Right atrium auricular region (tissue), 2 donors: ENCODE data around the gene THBS1. TPM values are rescaled to one million over a fixed set of nuclear protein-coding genes. Genes with fewer than 3 reads are reported as not detected.

Experiments
- DNase-seq: peaks from one replicate; pipeline ENCODE4 v3.0.0-alpha.2; 2019; ENCODE audit warnings: low spot score
- H3K27ac ChIP-seq, 2 donors: fragments of 200-600 bp; sonication (generic); 1 replicate in 1 of 2; 2 replicates in 1 of 2; pipeline ENCODE4 v1.5.1; 2016 to 2019
- H3K27me3 ChIP-seq, 2 donors: fragments of 200-600 bp; sonication (generic); one replicate each; pipeline versions ENCODE4 v1.5.1 to v1.6.0; 2017 to 2019
- H3K36me3 ChIP-seq: fragments of 200-600 bp; sonication (generic); one replicate; pipeline ENCODE4 v1.5.1; 2016
- H3K4me1 ChIP-seq, 2 donors: fragments of 200-600 bp; sonication (generic); one replicate each; pipeline versions ENCODE4 v1.5.1 to v1.6.0; 2017 to 2019
- H3K4me3 ChIP-seq, 2 donors: fragments of 200-600 bp; sonication (generic); 1 replicate in 1 of 2; 2 replicates in 1 of 2; pipeline ENCODE4 v1.5.1; 2017 to 2019; ENCODE audit warnings: mild to moderate bottlenecking in 1 of 2, moderate library complexity in 1 of 2
- H3K9me3 ChIP-seq, 2 donors: fragments of 200-600 bp; sonication (generic); one replicate each; pipeline ENCODE4 v1.5.1; 2019
- CTCF ChIP-seq, 2 donors: fragments of 200-600 bp; sonication (generic); IDR thresholded peaks; one replicate each; pipeline ENCODE4 v1.5.1; 2019; ENCODE audit warnings: antibody characterized with exemption in 2 of 2
- total RNA-seq, 2 donors: library from RNA; depleted of rRNA; stranded (reverse); fragments of >200 nt; gene quantifications; one replicate each; pipeline ENCODE4 v1.1.0, GENCODE V29; 2016

THBS1 gene
- total RNA-seq, 2 donors from 2014 or later = 67.8 to 205 TPM

GRCh38 chr15:39597751-39598185 lies 16.9 kb downstream of the THBS1 start:
- Histone ChIP-seq H3K27ac (no peak overlapping the region), H3K4me1 (no peaks in the 10 kb centered on the region)
- TF ChIP-seq CTCF (IDR thresholded peaks at IDR 0.05) = no peak

GRCh38 chr15:39598186-39598850 lies 17.4 kb downstream of the THBS1 start:
- Histone ChIP-seq H3K4me1 (no peaks in the 10 kb centered on the region), H3K4me3 (no peak overlapping the region), H3K9me3 (no peaks in the 10 kb centered on the region), H3K27ac (no peak overlapping the region), H3K27me3 (no peaks in the 10 kb centered on the region), H3K36me3 (peaks cover 30% of the 10 kb centered on the region)
- no peak for TF ChIP-seq CTCF (IDR thresholded peaks at IDR 0.05)
- no peak for DNase-seq

More at GRCh38 chr15:39597751-39598185, 16.9 kb downstream of the THBS1 start:
- no peak for DNase-seq
- no peaks in the 10 kb centered on the region for H3K27me3 ChIP-seq
- no peaks in the 10 kb centered on the region for H3K9me3 ChIP-seq
- H3K36me3 ChIP-seq = peaks cover 36% of the 10 kb centered on the region
- H3K4me3 ChIP-seq = no peak overlapping the region

- TF ChIP-seq CTCF (IDR thresholded peaks at IDR 0.05) = no peak
- Histone ChIP-seq H3K4me1 (no peaks in the 10 kb centered on the region), H3K4me3 (no peak overlapping the region), H3K27ac (no peak overlapping the region), H3K36me3 (peaks cover 22% of the 10 kb centered on the region), H3K9me3 (no peaks in the 10 kb centered on the region), H3K27me3 (no peaks in the 10 kb centered on the region)
- DNase-seq = no peak
Observed at GRCh38 chr15:39598958-39599845, 18.3 kb downstream of the THBS1 start.

- Histone ChIP-seq H3K36me3 (peaks cover 15% of the 10 kb centered on the region), H3K27me3 (no peaks in the 10 kb centered on the region), H3K4me1 (no peaks in the 10 kb centered on the region), H3K4me3 (no peak overlapping the region), H3K9me3 (no peaks in the 10 kb centered on the region), H3K27ac (no peak overlapping the region)
- DNase-seq = no peak
- TF ChIP-seq CTCF (IDR thresholded peaks at IDR 0.05) = no peak
Observed at GRCh38 chr15:39599871-39600270, 19.0 kb downstream of the THBS1 start.

- Histone ChIP-seq H3K4me1 (no peaks in the 10 kb centered on the region), H3K27ac (no peak overlapping the region), H3K9me3 (no peaks in the 10 kb centered on the region), H3K36me3 (no peaks in the 10 kb centered on the region), H3K27me3 (no peaks in the 10 kb centered on the region), H3K4me3 (no peak overlapping the region)
- no peak for DNase-seq
- TF ChIP-seq CTCF (IDR thresholded peaks at IDR 0.05) = no peak
Observed at GRCh38 chr15:39602143-39602542, 21.3 kb downstream of the THBS1 start.
